Measurements from ENCODE around the gene RADX. TPM values are rescaled to one million over a fixed set of nuclear protein-coding genes. Genes with fewer than 3 reads are reported as not detected.

RADX gene
- total and polyA plus RNA-seq, 2 of the 13 experiments (the other 11 are each of a cell fraction or from before 2014, with no cell fraction given) = 1.1 to 2.7 TPM

GRCh38 chrX:106718709-106719108 lies 106.9 kb downstream of the RADX start (continued):
- peak; percentile 82; the same call in 1 of the 2 replicates for TF ChIP-seq HDAC2 (CRISPR knock-in tag; IDR thresholded peaks at IDR 0.05)
- TF ChIP-seq, protein P1, sequence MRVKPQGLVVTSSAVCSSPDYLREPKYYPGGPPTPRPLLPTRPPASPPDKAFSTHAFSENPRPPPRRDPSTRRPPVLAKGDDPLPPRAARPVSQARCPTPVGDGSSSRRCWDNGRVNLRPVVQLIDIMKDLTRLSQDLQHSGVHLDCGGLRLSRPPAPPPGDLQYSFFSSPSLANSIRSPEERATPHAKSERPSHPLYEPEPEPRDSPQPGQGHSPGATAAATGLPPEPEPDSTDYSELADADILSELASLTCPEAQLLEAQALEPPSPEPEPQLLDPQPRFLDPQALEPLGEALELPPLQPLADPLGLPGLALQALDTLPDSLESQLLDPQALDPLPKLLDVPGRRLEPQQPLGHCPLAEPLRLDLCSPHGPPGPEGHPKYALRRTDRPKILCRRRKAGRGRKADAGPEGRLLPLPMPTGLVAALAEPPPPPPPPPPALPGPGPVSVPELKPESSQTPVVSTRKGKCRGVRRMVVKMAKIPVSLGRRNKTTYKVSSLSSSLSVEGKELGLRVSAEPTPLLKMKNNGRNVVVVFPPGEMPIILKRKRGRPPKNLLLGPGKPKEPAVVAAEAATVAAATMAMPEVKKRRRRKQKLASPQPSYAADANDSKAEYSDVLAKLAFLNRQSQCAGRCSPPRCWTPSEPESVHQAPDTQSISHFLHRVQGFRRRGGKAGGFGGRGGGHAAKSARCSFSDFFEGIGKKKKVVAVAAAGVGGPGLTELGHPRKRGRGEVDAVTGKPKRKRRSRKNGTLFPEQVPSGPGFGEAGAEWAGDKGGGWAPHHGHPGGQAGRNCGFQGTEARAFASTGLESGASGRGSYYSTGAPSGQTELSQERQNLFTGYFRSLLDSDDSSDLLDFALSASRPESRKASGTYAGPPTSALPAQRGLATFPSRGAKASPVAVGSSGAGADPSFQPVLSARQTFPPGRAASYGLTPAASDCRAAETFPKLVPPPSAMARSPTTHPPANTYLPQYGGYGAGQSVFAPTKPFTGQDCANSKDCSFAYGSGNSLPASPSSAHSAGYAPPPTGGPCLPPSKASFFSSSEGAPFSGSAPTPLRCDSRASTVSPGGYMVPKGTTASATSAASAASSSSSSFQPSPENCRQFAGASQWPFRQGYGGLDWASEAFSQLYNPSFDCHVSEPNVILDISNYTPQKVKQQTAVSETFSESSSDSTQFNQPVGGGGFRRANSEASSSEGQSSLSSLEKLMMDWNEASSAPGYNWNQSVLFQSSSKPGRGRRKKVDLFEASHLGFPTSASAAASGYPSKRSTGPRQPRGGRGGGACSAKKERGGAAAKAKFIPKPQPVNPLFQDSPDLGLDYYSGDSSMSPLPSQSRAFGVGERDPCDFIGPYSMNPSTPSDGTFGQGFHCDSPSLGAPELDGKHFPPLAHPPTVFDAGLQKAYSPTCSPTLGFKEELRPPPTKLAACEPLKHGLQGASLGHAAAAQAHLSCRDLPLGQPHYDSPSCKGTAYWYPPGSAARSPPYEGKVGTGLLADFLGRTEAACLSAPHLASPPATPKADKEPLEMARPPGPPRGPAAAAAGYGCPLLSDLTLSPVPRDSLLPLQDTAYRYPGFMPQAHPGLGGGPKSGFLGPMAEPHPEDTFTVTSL (CRISPR knock-in tag; IDR thresholded peaks at IDR 0.05; ENCODE audit: borderline replicate concordance) = peak; percentile 60; the same call in 1 of the 2 replicates
- TF ChIP-seq, protein P2, sequence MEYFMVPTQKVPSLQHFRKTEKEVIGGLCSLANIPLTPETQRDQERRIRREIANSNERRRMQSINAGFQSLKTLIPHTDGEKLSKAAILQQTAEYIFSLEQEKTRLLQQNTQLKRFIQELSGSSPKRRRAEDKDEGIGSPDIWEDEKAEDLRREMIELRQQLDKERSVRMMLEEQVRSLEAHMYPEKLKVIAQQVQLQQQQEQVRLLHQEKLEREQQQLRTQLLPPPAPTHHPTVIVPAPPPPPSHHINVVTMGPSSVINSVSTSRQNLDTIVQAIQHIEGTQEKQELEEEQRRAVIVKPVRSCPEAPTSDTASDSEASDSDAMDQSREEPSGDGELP (IDR thresholded peaks at IDR 0.05; ENCODE audit: borderline replicate concordance, low read depth) = peak; percentile 58; the same call in 1 of the 2 replicates
- peak; percentile 83 for TF ChIP-seq SALL1 (CRISPR knock-in tag; IDR thresholded peaks at IDR 0.05)
- peak; percentile 20; the same call in 1 of the 2 replicates for TF ChIP-seq RXRB (CRISPR knock-in tag; IDR thresholded peaks at IDR 0.05; ENCODE audit: borderline replicate concordance)
- peak; percentile 82 for TF ChIP-seq ONECUT2 (CRISPR knock-in tag; IDR thresholded peaks at IDR 0.05)
- 0 out of 2 replicates have a peak, but pooled peaks have one; percentile 26 for TF ChIP-seq ZNF331 (CRISPR knock-in tag; IDR thresholded peaks at IDR 0.05)
- TF ChIP-seq ELF3 (CRISPR knock-in tag; IDR thresholded peaks at IDR 0.05) = 0 out of 2 replicates have a peak, but pooled peaks have one; percentile 17
- TF ChIP-seq ZNF264 (CRISPR knock-in tag; IDR thresholded peaks at IDR 0.05) = peak; percentile 64; the same call in 1 of the 2 replicates
- peak; percentile 76; the same call in 1 of the 2 replicates for TF ChIP-seq FOXP1 (IDR thresholded peaks at IDR 0.05)
- TF ChIP-seq FOXP1 (CRISPR knock-in tag; IDR thresholded peaks at IDR 0.05) = peak; percentile 85
- no peak for TF ChIP-seq ZBTB49 (CRISPR knock-in tag; IDR thresholded peaks at IDR 0.05; ENCODE audit: borderline replicate concordance)
- no peak for TF ChIP-seq IKZF1 (IDR thresholded peaks at IDR 0.05)
- TF ChIP-seq TBX2 (CRISPR knock-in tag; IDR thresholded peaks at IDR 0.05; ENCODE audit: borderline replicate concordance) = peak; percentile 83
- no peak for TF ChIP-seq SMAD9 (CRISPR knock-in tag; IDR thresholded peaks at IDR 0.05)
- peak; percentile 63; the same call in 1 of the 2 replicates for TF ChIP-seq SOX5 (CRISPR knock-in tag; IDR thresholded peaks at IDR 0.05; ENCODE audit: borderline replicate concordance)
- 0 out of 2 replicates have a peak, but pooled peaks have one; percentile 14 for TF ChIP-seq FOSL2 (CRISPR knock-in tag; IDR thresholded peaks at IDR 0.05)
- TF ChIP-seq ZNF772 (CRISPR knock-in tag; IDR thresholded peaks at IDR 0.05) = no peak
- TF ChIP-seq FOXA1 (IDR thresholded peaks at IDR 0.05) = 0 out of 2 replicates have a peak, but pooled peaks have one; percentile 58
- TF ChIP-seq FOXA1 (CRISPR knock-in tag; IDR thresholded peaks at IDR 0.05) = peak; percentile 51
- TF ChIP-seq ISL2 (CRISPR knock-in tag; IDR thresholded peaks at IDR 0.05) = 0 out of 2 replicates have a peak, but pooled peaks have one; percentile 45
- peak; percentile 14; the same call in 1 of the 2 replicates for TF ChIP-seq HOXA3 (CRISPR knock-in tag; IDR thresholded peaks at IDR 0.05)
- peak; percentile 67; the same call in 1 of the 2 replicates for TF ChIP-seq CREM (IDR thresholded peaks at IDR 0.05)
- no peak for TF ChIP-seq CREM (CRISPR knock-in tag; IDR thresholded peaks at IDR 0.05)
- no peak for TF ChIP-seq SKI (IDR thresholded peaks at IDR 0.05; ENCODE audit: partially characterized antibody)
- 0 out of 2 replicates have a peak, but pooled peaks have one; percentile 39 for TF ChIP-seq FOXJ3 (CRISPR knock-in tag; IDR thresholded peaks at IDR 0.05; ENCODE audit: borderline replicate concordance)
